LNCaP clone FGC (cell line): ENCODE results near the gene ERFE.

ENCODE experiments used
- DNase-seq: peaks from one replicate; pipeline ENCODE4 v3.0.0-alpha.2; 2011; ENCODE audit warnings: low read depth
- H3K4me3 ChIP-seq: 2 replicates; pipeline ENCODE4 v1.5.1; 2011; ENCODE audit warnings: mild to moderate bottlenecking, low read depth, low read length, control low read depth
- TF ChIP-seq, protein P1 (sequence below): IDR thresholded peaks from 2 replicates; pipeline ENCODE4 v1.5.1; 2012; ENCODE audit warnings: mild to moderate bottlenecking; ENCODE audit not compliant: control insufficient read depth, insufficient read depth; ENCODE audit errors: extremely low read depth

The ERFE gene

GRCh38 chr2:238136820-238137537, 21.8 kb upstream of the ERFE start:
- no peak overlapping the region for H3K4me3 ChIP-seq
- TF ChIP-seq, protein P1, sequence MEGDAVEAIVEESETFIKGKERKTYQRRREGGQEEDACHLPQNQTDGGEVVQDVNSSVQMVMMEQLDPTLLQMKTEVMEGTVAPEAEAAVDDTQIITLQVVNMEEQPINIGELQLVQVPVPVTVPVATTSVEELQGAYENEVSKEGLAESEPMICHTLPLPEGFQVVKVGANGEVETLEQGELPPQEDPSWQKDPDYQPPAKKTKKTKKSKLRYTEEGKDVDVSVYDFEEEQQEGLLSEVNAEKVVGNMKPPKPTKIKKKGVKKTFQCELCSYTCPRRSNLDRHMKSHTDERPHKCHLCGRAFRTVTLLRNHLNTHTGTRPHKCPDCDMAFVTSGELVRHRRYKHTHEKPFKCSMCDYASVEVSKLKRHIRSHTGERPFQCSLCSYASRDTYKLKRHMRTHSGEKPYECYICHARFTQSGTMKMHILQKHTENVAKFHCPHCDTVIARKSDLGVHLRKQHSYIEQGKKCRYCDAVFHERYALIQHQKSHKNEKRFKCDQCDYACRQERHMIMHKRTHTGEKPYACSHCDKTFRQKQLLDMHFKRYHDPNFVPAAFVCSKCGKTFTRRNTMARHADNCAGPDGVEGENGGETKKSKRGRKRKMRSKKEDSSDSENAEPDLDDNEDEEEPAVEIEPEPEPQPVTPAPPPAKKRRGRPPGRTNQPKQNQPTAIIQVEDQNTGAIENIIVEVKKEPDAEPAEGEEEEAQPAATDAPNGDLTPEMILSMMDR = no peak
- no peak for DNase-seq

GRCh38 chr2:238137885-238138284, 20.9 kb upstream of the ERFE start:
- TF ChIP-seq, protein P1 = no peak
- DNase-seq = no peak
- no peak overlapping the region for H3K4me3 ChIP-seq

DNA sequence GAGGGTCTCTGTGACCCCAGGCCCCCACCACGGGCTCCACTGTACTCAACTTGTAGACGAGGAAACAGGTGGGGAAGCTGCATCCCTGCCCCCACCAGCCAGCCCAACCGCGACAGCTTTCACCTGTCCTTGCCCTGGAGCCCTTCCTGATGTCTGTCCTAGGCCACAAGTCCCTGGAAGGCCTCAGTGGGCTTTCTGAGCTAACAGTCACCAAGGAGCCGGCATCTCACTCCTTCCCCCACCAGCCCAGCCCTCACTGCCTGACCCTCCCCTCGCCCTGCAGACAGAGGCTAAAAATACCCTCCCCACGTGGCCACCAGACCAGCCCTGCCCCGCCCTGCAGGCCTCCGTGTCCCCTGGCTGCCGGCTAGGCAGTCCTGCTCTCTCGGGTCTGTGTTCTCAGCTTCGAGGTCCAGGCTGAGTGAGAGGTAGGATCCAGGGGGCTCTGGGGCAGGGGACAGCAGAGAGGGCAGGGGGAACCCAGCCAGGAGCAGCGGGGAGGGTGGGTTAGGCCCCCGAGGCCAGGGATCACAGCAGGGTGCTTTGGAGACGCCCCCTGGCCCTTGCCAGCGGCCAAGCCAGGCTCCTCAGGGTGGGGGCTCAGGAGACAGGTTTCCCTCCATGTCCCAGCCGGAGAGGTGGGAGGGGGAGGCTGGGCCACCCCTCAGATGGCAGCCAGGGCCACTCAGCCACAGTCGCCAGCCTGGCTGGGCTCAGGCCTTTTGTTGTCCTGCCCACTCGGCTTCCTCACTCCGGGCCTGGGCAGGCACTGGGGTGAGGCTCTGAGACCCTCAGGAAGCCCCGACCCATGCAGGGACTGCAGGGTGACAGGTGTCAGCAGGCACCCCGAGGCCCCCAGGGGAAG, 20.2 kb upstream of the ERFE start, which contains the start of gene KLHL30:
TSS of gene KLHL30 (plus strand) at position 338 of the 865 bp plus-strand sequence. CDS start 2,087 bp downstream, outside the sequence.
- no peak within 1 kb of the TSS for H3K4me3 ChIP-seq
- no peak for DNase-seq
- TF ChIP-seq, protein P1 = no peak

DNA sequence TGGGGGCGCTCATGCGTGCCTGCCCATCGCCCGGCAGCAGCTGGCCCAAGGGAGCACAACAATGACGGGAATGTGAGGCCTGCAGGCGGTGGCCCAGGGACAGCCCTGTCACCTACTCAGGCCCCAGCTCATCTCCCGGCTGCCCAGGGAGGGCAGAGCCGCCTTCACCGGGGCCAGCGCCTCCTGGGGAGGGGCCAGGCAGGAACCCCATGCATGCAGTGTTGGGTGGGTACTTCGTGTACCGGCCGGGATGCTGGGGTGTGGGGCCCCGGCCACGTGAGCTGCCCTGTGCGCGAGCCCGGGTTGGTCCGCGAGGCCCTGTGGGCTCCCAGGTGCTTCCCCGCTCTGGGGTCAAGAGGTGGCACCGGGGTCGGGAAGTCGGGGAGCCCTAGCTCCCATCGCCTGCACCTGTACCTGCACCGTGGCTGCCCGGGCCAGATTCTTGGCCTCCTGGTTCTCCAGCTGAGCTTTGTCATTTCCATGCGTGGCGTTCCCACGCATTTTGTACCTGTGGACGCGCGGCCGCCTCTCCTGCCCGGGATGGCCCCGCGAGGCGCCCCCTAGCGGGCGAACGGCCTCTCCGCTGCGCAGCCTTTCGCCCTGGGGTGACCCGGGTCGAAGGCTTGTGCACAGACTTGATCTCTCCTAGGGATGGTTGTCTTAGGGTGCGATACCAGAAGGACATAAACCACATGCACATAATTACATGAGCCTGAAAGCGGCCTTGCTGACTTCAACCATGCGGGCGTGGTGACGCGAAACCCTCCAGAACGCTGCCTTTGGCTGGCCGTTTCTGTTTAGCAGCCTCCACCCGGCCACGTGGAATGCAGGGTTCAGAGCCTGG, 19.4 kb upstream of the ERFE start:
- H3K4me3 ChIP-seq = no peak overlapping the region
- DNase-seq = no peak
- TF ChIP-seq, protein P1 = peak; percentile 36

DNA sequence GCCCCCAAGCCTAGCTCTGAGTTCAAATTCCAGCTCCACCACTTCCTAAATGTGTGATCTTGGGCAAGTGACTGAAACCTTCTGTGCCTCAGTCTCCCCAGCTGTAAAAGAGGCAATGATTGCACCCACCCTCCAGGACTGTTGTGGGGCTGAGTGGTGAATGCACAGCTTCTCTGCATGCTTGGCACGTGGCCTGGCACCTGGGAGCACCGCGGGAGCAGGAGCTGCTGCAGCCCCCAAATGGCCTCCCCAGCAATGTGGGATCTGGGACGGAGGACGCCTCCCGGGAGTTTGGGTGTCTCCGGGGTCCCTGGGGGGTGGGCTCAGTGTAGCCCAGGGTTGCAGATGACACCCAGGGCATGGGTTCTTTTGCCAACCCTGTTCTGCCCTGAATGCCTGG, 18.7 kb upstream of the ERFE start:
- TF ChIP-seq, protein P1 = no peak
- H3K4me3 ChIP-seq = no peak overlapping the region
- DNase-seq = no peak

DNA sequence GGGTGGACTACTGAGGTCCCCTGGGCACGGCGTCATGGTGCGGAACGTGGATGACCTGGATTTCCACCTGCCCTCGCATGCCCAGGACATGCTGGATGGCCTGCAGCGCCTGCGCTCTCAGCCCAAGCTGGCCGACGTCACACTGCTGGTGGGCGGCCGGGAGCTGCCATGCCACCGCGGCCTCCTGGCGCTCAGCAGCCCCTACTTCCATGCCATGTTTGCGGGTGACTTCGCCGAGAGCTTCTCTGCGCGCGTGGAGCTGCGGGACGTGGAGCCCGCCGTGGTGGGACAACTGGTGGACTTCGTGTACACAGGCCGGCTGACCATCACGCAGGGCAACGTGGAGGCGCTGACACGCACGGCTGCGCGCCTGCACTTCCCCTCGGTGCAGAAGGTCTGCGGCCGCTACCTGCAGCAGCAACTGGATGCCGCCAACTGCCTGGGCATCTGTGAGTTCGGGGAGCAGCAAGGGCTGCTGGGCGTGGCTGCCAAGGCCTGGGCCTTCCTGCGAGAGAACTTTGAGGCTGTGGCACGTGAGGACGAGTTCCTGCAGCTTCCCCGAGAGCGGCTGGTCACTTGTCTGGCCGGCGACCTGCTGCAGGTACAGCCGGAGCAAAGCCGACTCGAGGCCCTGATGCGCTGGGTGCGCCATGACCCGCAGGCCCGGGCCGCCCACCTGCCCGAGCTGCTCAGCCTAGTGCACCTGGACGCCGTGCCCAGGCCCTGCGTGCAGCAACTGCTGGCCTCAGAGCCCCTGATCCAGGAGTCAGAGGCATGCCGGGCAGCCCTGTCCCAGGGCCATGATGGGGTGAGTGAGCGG, 17.8 kb upstream of the ERFE start:
- TF ChIP-seq, protein P1 = no peak
- DNase-seq = no peak
- no peak overlapping the region for H3K4me3 ChIP-seq
